ENCODE data around the gene ENTPD6.

DNA sequence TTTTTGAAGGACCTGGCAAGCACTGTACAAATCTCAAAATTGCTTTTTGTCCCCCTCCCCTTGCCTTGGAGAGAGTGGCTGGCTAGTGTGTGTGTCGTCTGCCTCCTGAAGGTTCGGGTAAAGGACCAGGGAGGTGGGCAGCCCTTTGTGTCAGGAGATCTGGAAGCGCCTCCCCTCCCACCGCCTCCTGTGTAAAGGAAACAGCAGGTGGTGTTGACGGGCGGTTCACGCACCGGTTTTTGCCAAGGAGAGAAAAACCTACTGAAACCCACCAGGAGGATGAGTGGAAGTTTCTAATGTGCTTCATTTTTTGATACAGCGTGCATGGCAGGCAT, 1.2 kb downstream of the ENTPD6 start:
- TF ChIP-seq, protein P1, sequence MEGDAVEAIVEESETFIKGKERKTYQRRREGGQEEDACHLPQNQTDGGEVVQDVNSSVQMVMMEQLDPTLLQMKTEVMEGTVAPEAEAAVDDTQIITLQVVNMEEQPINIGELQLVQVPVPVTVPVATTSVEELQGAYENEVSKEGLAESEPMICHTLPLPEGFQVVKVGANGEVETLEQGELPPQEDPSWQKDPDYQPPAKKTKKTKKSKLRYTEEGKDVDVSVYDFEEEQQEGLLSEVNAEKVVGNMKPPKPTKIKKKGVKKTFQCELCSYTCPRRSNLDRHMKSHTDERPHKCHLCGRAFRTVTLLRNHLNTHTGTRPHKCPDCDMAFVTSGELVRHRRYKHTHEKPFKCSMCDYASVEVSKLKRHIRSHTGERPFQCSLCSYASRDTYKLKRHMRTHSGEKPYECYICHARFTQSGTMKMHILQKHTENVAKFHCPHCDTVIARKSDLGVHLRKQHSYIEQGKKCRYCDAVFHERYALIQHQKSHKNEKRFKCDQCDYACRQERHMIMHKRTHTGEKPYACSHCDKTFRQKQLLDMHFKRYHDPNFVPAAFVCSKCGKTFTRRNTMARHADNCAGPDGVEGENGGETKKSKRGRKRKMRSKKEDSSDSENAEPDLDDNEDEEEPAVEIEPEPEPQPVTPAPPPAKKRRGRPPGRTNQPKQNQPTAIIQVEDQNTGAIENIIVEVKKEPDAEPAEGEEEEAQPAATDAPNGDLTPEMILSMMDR (IDR thresholded peaks at IDR 0.05; ENCODE audit: poor library complexity): no peak
- TF ChIP-seq EZH2 (IDR thresholded peaks at IDR 0.05; ENCODE audit: borderline replicate concordance) (no peak), EZH2phosphoT487 (IDR thresholded peaks at IDR 0.05; ENCODE audit: low read depth, severe bottlenecking, unreplicated experiment) (no peak)
